DMS153 treated with DMSO at 0.1 percent for 48 hours (cell line): ENCODE data around the gene LBHD2.
A peak's percentile ranks its signal among the peaks of the same experiment; 100 is the strongest.
"Not testable (repeated sequence)": the region's sequence is repeated elsewhere in the genome, so short reads cannot be mapped to it uniquely, and the experiment has no call there.

Source experiments
- DNase-seq: peaks from one replicate; lab custom pipeline; 2025; ENCODE audit not compliant: unreplicated experiment; lab: John Stamatoyannopoulos, UW

Gene LBHD2

DNA sequence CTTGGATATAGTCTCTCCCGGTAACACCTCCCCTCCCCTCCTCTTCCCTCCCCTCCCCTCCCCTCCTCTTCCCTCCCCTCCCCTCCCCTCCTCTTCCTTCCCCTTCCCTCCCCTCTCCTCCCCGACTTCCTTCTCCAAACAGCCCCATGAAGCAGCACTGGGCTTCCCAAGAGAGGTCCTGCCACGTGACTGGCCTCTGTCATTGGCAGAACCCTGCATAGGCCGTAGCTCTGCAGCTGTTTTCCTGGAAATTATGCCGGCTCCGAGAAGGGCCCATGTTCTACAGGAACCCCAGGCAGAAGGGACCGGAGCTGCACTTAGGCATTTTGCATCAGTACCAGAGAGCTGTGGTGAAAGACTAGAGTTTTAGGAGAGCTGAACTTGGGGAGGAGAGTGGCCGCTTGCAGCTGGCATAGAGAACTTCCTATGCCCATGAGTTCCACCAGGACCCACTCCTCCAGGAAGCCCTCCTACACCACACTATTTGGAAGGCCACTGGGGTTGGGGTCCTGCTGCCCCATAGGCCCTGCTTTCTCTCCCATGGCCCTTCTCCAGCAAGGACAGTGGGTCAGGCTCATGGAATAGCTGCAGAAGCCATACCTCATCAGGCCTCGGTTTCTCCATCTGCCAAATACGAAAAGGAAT lies 34.1 kb downstream of the LBHD2 start:
- DNase-seq, result no peak

DNA sequence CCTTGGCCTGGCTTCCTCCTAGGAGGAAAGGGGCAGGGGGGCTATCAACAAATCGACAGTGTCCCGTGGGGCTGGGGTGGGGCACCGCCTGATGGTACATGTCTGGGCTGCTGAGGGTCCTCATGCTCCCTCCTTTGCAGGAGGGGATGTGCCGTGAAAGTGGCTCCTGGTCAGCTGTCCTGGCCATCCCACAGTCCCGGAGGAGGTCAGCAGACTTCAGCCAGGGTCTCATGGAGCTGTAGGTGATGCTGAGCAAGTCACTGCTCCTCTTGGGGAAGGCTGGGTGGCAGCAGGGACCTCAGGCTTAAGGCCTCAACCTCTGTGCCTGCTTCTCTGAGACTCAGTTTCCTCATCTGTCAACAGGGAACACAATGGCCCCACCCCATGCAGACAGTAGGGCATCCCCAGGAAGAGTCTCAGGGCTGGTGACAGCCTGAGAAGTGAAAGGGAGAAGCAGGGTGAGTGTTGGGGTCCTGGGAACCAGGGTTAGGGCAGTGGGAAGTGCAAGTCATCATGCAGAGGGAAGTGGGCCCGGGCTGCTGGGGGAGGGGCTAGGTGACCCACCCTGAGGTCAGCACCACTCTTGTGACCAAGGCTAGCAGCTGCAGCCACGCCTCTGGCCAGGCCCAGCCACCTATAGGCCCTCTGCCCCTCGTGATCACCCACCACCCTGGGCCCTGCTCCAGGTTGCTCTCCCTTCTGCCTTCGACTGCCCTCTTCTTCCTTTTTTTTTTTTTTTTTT lies 34.8 kb downstream of the LBHD2 start:
- DNase-seq, result no peak

DNA sequence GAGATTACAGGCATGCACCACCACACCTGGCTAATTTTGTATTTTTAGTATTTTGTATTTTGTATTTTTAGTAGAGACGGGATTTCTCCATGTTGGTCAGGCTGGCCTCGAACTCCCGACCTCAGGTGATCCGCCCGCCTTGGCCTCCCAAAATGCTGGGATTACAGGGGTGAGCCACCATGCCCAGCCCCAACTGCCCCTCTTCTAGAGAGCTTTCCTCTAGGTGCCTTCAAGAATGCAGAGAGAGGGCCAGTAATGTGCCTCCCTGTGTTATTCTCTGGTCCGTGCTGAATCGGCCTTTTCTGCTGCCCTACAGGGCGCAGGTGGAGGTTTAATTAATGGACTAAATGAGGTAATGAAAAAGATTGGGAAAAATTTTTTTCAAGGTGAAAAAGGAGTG lies 35.5 kb downstream of the LBHD2 start:
- not testable (repeated sequence) for DNase-seq

DNA sequence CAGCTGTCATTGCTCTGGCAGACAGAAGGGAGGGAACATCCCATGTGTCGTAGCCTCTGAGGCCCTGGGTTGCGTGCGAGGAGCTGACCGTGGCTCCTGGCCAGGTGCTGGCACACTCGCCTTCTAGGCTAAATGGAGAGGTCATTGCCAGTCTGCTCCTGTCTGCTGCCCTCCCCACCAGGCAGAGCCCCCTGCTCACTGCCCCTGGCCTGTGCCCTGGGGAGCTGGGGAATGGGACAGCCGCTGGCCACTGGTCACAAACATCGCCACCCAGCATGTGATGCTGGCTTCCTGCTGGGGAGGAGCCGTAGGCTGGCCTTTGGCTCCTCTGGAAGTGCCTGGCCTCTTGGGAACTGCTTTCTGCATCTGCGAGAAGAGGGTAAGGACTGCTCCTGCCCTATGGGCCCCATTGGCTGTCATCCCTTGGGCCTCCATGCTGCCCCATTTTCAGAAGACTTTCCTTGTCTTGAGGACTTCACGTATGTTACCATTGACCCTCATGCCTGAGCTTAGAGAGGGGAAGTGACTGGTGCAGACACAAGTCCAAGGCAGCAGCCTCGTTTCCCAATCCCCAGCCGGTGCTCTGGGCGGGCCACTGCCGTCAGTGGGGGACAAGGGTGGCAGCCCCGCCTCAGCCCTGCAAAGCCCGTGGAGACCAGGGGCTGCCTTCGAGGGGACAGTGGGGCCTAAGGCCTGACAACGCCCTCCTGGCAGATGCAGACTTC lies 37.3 kb downstream of the LBHD2 start:
- no peak for DNase-seq

DNA sequence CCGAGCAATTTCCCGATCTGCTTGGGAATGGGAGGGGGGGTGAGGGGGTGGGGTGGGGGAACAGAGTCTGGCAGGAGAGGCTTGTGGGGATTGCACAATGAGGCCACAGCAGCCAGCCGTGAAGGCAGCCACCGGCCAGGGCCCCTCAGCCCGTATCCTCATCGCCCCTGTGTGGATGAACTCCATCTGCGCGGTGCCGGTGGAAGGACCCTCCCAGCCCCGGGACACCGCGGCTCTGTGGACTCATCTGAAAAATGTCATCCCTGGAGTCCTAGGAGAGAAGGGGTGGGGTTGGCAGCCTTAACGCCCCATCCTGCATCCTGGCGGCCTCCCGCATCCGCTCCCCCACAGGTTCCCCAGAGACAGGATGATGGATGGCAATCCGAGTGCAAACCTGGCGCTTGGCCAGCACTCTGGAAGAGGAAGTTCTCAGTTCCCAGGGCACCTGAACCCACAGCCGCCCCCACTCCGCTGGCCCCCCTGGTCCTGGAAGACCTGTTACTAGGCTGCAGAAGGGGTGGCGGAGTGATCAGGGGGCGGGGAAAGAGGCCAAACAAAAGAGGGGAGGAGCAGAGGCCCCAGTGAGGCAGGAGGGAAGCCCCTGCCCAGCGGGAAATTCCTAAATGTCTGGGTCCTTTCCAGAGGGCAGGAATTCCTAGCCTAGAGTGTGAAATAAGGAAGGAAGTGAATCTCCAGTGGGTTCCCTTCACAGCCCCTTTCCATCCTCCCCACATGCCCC lies 38.0 kb downstream of the LBHD2 start:
- DNase-seq, result peak; percentile 80

DNA sequence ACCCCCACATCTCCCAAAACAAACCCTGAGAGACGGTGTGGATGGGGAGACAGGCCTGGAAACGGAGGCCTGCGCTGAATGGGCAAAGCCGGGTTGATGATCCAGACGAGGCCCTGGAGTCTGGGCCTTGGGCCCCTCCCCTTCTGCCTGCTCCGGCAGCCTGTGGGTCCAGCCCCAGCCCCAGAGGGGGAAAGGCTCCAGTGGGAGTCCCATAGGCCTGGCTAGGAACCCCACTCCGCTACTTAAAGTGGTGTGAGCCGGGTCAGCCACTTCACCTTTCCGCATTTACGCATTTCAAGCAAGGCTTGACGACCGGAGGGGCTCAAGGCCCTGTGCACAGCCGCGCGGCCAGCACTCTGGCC lies 38.6 kb downstream of the LBHD2 start:
- no peak for DNase-seq

DNA sequence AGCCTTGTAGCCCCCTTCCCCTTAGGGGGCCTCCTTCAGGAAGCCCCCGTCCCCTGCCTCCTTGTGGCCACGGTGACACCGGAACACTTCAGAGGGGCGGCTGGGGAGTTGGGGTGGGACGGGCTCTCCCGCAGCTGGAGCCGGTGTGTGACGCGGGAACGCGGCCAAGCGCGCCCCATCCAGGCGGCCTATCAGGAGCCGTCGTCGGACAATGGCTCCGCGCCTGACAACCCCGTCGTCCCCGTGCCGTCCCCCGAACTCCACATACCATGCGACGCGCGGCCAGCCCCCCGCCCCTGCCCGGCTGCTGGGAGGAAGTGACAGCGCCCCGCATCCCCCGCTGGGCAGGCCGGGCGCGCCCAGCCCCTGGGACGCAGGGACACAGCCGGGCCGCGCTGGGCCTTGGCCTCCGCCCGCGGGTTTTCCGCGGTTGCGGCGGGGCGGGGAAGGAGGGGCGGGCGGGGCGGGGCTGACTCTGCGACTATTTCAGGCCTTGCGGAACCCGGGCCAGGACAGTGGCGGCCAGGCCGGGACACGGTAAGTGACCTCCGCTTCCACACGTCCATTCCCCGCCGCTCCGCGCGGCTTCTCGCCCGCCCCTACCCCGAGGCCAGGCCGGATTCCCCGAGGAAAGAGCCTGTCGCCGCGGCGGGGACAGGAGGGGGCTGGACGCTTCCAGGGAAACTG lies 39.1 kb downstream of the LBHD2 start, which contains the start of gene TNFAIP2:
TSS of gene TNFAIP2 (plus strand) at position 515 of the 687 bp plus-strand sequence. CDS start 2,997 bp downstream, outside the sequence.
- no peak for DNase-seq

DNA sequence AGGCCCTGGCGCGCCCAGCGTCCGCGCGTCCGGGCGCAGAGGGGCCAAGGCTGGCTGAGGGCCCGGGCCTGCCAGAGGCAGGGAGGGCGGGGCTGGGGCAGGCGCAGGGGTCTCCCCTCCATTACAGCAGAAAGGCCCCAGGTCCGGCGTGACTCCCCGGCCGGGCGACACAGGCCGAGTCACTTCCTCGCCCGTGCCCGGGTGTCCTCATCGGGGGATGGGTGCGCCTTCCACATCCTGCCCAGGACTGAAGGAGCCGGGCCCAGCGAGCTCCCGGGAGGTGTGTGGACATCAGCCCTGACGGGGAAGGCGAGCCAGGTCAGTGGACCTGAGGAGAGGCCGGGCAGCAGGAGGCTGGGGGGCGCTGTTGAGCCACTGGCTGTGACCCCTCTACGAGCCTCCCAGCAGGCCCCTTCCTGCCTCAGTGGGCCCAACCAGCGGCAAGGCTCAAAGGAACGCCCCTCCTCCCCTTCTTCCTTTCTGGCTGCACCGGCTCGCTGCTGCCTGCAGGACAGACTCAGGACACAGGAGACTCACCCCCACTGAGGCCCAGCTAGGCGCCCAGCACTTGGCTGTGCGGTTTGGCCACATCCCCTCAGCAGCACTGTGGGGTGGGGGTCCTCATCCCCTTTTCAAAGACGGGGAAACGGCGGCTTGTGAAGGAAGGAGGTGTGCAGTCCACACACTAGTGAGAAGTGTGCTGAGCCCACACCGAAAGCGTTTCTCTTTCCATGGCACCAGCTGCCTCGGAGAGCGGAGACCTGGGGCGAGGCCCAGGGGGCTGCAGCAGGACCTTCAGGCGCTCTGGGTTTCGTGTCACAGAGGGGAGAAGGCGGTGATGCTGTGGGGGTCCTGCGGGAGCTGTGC lies 39.9 kb downstream of the LBHD2 start:
- no peak for DNase-seq

DNA sequence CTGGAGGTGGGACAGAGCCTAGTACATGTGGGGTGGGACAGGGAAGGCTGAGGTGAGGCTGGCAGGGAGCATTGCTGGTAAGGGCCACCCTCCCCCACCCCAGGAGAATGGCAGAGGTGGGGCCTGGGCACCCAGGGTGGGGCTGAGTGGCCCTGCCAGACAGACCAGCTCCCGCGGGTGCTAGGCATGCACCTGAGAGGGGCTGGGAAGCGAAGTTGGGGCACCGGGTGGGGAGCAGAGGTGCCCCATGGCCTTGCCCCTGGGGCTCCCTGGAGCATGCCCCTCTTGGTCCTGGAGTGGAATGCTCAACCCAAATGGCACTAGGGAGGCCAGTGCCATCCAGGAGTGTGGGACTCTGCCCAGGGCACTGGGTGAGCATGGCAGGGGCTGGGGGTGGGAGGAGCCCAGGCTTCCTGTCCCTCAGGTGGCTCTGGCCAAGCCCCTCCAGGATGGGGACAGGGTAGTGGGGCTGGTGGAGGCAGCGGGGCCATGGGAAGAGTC lies 40.5 kb downstream of the LBHD2 start:
- DNase-seq, result no peak

DNA sequence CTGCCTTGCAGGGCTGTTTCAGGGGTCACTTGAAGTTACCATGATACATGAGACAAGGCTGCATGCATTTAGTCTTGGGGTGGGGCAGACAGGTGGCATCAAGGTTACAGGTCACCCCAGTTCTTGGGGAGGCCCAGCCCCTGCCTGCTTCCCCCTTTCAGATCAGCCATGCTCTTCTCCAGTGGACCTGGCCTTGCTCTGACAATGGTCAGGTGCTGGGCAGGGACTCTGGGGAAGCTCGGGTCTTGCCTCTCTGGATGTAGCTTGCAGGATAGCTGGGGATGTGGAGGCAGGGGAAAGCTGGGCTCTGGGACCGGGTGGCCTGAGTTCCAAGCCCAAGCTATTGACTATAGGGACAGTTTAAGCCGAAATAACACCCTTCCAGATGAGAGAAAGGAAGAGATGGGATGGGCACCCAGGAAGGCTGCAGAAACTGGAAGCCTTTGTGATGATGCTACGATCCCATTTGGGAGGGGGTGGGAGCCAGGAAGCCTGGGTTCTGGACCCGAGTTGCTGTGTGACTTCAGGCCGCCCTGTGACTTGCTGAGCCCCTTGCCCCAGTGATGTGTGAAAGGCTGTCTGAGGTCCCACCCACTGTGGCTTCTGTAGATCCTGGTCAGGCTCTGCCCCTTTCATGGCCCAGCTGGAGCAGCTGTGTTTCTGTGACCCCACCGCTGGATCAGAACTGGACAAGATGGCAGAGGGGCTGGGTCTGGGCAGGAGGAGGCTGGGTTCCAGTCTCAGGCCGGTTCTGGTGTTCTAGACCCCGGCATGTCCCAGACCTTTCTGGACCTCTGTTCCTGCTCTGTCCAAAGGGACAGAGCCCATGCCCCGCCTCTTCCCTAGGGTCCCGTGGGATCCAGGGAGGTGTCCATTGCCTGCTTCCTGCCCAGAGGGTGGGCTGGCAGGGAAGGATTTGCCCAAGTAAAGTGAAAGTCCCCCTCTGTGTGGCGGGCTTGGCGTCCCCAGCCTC lies 41.4 kb downstream of the LBHD2 start:
- no peak for DNase-seq

DNA sequence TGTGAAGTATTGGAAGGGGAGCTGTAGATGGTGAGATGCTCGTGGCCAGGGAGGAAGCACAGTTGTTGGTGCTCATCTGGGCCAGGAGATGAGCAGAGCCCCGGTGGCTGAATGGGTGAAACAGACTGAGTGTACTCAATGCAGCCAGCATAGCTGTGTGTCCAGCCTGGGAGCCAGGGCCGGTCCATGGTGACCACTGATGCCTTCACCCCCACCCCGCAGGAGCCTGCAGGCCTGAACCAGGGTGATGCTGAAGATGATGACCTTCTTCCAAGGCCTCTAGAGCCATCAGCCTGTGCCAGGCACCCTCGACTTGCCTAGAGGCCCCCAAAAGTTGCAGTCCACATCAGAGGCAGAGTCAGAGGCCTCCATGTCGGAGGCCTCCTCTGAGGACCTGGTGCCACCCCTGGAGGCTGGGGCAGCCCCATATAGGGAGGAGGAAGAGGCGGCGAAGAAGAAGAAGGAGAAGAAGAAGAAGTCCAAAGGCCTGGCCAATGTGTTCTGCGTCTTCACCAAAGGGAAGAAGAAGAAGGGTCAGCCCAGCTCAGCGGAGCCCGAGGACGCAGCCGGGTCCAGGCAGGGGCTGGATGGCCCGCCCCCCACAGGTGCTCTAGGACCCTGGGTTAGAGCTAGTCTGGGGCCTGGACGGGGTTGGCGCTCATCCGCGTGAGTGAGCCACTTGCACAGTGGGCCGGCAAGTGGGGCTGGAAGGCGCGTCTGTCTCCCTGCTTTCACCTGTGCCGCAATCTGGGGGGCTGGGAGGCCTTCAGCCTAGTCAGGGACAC lies 42.3 kb downstream of the LBHD2 start:
- DNase-seq, result no peak

DNA sequence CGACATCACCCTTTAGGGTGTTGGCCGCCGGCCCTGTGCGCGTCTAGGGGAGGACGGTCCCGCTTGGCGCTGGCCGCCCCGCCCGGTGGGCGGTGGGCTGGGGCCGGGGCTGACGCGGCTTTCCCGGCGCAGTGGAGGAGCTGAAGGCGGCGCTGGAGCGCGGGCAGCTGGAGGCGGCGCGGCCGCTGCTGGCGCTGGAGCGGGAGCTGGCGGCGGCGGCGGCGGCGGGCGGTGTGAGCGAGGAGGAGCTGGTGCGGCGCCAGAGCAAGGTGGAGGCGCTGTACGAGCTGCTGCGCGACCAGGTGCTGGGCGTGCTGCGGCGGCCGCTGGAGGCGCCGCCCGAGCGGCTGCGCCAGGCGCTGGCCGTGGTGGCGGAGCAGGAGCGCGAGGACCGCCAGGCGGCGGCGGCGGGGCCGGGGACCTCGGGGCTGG lies 42.9 kb downstream of the LBHD2 start:
- DNase-seq, result no peak

DNA sequence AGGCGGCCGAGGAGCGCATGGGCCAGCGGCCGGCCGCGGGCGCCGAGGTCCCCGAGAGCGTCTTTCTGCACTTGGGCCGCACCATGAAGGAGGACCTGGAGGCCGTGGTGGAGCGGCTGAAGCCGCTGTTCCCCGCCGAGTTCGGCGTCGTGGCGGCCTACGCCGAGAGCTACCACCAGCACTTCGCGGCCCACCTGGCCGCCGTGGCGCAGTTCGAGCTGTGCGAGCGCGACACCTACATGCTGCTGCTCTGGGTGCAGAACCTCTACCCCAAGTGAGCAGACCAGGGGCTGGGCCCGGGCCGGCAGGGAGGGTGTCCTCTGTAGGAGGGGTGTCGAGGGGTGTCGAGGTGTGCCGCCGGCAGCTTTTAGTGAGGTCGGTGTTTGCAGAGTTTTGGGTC lies 43.3 kb downstream of the LBHD2 start:
- no peak for DNase-seq

DNA sequence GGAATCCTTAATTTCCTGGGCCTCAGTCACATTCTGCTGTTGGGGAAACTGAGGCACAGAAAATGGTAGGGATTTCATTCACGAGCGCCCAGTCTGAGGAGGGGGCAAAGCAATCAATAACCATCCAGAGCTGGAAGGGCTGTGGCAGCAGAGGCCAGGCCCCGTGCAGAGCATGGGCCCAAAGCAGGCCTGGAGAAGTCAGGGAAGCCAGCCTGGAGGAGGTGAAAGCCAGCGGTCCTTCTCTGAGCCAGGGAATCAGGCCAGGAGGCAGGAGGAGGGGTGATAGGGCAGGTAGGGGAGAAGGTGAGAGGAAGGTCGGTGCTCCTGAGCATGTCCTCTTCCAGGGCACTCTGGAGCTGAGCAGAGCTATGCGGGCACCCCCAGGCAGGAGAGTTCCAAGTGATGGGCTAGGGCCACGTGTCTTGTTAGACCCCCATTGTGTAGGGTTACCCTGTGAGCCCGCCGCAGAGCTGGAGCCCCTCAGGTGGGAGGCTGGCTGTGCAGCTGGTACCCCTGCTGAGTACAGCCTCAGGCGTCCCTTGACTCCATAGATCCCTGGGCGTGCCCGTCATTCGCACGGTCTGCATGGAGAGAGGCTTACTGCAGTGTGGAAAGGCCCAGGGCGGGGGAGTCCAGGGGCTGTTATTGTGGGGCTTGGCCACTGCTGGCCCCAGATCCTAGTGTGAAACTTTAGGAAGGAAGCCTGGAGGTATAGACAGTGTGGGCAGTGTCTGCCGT lies 44.0 kb downstream of the LBHD2 start:
- DNase-seq, result no peak

DNA sequence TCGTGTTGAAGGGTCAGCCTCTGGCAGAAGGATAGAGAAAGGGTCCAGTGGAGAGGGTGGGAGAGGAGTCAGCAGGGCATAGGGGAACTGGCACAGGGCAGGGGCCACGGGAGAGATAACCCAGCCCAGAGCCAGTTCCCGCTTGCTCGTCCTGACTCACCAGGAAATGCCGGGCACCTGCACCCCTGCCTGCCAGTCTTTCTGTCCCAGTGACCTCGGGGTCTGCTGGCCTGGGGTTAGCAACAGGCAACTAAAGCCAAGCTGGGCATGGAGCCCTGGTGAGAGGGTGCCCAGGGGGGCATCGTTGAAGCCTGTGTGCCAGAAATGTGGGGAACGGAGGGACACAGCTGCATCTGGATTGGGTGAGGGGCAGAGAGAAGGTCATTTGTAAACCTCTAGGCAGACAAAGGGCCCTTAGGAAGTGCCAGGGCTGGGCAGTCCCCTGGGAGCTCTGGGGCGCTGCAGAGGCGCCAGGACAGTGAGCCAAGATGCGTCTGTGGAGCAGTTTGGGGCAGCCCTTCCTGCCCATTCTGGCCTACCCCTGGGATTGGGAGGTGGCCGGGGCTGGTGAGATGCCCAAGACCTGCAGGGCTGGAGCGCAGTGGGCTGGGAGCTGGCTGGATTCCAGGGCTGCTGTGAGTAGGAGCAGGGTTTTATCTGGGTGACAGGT lies 44.8 kb downstream of the LBHD2 start:
- no peak for DNase-seq

DNA sequence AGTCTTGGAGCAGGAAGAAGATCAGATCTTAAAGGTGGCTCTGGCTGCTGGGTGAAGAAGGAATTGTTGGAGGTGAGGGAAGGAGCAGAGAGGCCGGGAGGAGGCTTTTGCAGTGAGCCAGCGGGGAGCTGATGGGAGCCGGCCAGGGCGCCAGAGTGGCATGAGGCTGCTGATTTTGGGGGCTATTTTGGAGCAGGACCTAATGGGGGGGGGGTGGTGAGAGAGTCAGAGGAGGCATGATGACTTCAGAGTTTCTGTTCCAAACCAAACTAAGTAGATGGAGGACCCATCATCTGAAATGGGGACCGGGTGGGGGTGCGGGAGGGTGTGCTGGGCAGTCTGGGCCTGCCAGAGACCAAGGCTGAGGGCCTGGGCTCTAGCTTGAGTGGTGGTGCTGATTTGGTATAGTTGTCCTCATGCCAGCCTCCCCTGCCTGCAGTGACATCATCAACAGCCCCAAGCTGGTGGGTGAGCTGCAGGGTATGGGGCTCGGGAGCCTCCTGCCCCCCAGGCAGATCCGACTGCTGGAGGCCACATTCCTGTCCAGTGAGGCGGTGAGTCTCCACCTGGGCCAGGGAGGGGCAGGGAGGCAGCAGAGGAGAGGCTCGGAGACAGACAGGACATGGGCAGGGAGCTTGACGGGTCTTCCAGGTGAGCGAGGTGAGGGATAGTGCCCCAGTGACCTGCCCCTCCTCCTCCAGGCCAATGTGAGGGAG lies 45.4 kb downstream of the LBHD2 start:
- no peak for DNase-seq
